Tibial nerve (tissue), 4 donors: Measurements from ENCODE around the gene ABT1.

Source experiments
- EP300 ChIP-seq, 2 donors: sonication (generic); formaldehyde crosslinking; IDR thresholded peaks; one replicate each; pipeline ENCODE4 v1.6.1; 2017; ENCODE audit warnings: antibody characterized with exemption in 2 of 2, mild to moderate bottlenecking in 1 of 2
- POLR2A ChIP-seq, 2 donors: fragments of 450-650 bp; IDR thresholded peaks; one replicate each; pipeline ENCODE4 v1.6.1; 2017; ENCODE audit warnings: antibody characterized with exemption in 2 of 2, mild to moderate bottlenecking in 2 of 2, moderate library complexity in 2 of 2
- TF ChIP-seq, protein P1 (sequence below), 5 experiments: fragments of 200-600 bp in 3 of 5; fragments of 450-650 bp in 2 of 5; sonication (generic) in 3 of 5; IDR thresholded peaks; one replicate each; pipeline ENCODE4 v1.5.1; 2016 to 2019; ENCODE audit warnings: antibody characterized with exemption in 5 of 5, mild to moderate bottlenecking in 3 of 5, moderate library complexity in 2 of 5

DNA sequence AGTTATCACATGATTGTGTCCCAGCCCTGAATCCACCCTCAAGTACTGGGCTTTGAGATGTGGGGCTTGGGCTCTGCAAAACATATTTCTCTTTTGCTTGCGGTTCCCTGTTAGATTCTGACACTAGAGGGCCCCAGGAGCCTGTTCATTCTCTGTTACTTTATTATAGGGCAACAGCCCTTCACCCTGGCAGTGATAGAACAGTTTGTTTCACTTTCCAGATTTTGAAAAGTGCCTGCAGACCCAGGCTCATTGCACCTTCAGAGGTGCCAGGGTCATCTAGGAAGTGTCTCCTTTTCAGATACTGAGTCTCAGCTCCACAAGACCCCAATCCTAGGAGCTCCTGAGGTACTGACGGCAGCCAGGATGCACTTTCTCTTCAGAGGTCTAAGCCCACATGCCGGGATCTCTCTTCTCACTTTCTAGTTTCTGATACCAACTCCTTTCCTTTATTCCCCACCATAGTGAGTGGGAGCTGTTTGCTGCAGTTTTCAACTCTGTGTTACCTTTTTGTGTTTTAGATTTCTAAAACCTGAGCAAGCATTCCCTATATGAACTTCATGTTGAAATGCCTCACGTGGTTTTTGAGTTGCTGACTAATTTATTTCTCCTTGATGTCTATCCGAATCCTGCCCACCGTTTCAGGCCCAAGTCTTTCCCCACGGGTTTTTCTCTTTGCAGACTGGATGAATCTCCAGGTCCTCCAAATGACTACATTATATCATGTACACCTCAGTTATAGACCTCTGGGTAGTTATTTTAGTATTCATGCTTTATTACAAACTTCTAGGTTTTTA is 10.9 kb downstream of the ABT1 start:
- TF ChIP-seq, protein P1, sequence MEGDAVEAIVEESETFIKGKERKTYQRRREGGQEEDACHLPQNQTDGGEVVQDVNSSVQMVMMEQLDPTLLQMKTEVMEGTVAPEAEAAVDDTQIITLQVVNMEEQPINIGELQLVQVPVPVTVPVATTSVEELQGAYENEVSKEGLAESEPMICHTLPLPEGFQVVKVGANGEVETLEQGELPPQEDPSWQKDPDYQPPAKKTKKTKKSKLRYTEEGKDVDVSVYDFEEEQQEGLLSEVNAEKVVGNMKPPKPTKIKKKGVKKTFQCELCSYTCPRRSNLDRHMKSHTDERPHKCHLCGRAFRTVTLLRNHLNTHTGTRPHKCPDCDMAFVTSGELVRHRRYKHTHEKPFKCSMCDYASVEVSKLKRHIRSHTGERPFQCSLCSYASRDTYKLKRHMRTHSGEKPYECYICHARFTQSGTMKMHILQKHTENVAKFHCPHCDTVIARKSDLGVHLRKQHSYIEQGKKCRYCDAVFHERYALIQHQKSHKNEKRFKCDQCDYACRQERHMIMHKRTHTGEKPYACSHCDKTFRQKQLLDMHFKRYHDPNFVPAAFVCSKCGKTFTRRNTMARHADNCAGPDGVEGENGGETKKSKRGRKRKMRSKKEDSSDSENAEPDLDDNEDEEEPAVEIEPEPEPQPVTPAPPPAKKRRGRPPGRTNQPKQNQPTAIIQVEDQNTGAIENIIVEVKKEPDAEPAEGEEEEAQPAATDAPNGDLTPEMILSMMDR (IDR thresholded peaks at IDR 0.05): peak; percentile 34 to 56 (median 39)
- TF ChIP-seq POLR2A (IDR thresholded peaks at IDR 0.05) (no peak), EP300 (IDR thresholded peaks at IDR 0.05) (no peak)
